ENCODE measurements around the gene PTGDR2.

DNA sequence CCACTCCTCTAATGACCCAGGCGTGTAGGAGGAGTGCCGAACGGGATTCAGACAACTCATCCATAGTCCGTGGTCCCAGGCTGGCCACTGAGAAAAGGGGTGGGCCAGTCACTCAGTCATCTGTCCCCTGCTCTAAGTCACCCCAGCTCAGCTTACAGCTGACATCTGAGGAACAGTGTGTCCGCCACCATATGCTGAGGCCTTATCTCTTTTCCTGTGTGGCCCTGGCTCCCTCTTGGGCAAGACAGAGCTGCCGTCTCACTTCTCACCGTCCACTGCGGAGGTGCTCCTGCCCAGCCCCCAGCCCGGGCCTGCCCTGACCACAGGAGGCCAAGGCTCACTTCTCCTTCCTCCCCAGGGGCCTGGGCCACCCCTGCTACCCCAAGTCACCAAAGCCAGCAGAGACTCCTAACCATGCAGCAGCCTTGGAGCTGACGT is 7.0 kb downstream of the PTGDR2 start:
- TF ChIP-seq CTCF (conservative IDR thresholded peaks at IDR 0.05 in 1 of 2, IDR thresholded peaks at IDR 0.05 in 1 of 2; ENCODE audit: low read depth in 1 of 2, low read length in 2 of 2): no peak
- no peak for TF ChIP-seq EZH2 (IDR thresholded peaks at IDR 0.05; ENCODE audit: low read length, missing control alignments)

All from fibroblast of lung (primary cell).